ENCODE data around the gene RAB10.
"Not testable (repeated sequence)": the region's sequence is repeated elsewhere in the genome, so short reads cannot be mapped to it uniquely, and the experiment has no call there.

The RAB10 gene

DNA sequence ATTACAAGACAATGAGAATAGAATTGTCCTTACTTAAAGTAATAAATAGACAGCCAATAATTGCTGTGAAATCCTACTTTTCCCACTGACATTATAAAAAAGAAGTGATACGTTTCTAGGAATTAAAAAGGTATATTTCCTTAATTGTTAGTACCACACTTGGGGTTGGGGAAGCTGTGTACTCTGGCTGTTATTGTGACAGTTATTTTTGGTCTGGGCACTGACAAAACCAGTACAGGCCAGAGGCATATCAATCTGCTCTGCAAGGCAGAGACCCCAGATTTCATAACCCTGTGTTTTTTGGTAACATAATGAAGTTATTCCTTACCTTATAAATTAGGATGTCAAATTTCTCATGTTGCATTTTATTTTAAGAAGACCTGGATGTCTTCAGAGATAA, 66.5 kb downstream of the RAB10 start:
- no peak for DNase-seq

DNA sequence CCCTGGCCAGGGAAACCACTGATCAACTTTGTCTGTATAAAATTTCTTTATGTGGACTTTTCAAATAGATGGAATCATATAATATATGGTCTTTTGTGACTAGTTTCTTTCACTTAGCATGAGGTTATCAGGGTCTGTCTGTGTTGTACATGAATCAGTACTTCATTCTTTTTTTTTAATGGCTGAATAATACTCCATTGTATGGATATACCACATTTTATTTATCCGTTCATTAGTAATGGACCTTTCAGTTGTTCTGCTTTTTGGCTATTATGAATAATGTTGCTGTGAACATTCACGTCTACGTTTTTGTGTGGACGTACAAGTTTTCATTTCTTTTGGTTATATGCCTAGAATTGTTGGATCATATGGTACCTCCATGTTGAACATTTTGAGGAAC, 69.9 kb downstream of the RAB10 start:
- DNase-seq, result no peak

DNA sequence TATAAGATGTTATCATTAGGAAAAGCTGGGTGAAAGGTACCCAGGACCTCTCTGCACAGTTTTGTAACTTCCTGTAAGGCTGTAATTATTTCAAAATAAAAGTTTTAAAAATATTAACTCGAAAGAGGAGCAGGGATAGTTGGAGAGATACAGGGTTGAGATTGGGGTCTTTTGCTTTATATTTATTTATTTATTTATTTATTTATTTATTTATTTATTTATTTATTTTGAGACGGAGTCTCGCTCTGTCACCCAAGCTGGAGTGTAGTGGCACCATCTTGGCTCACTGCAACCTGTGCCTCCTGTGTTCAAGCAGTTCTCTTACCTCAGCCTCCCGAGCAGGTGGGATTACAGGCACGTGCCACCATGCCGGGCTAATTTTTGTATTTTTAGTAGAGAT, 74.8 kb downstream of the RAB10 start:
- not testable (repeated sequence) for DNase-seq

DNA sequence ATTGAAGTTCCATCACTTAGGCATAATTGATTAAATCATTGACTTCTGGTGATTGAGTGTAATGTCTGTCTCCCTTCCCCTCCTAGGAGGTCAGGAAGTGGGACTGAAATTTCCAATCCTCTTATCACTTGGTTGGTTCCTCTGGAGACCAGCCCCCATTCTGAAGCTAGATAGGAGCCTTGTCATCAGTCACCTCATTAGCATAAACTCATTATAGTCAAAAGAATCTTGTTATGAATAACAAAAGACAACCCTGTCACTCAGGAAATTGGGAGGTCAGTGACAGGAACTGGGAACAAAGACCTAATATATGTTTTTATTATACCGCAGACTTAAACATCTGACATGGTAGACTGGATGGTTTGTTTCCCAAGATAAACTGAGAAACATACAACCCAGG, 78.3 kb downstream of the RAB10 start:
- DNase-seq, result no peak

DNA sequence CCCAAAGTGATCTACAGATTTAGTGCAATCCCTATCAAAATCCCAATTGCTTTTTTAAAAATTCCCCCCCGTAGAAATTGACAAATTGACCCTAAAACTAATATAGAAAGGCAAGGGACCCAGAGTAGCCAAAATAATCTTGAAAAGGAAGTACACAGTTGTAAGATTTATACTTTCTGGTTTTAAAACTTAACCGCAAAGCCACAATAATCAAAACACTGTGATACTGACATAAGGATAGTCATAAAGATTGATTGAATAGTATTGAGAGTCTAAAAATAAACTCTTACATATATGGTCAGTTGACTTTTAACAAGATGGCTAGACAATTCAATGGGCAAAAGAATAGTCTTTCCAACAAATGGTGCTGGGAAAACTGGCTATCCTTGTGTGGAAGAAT, 80.3 kb downstream of the RAB10 start:
- no peak for DNase-seq

DNA sequence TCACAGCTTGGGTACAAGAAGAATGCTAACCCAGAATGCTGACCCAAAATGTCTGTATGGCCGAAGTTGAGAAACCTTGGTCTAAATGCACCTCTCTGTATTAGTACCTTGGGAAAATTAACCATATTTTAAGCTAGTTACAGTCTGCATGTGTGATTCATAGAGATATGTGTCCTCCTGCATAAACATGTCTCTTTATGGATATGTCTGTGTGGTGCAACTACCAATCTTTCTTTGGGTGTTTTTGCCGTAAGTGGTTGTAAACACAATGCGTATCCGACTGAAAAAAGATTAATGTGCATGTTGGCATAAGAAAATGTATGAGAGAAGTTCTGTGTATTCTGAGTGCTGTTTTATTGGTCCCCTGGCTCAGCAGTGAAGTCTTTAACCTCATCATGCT, 84.8 kb downstream of the RAB10 start:
- no peak for DNase-seq

DNA sequence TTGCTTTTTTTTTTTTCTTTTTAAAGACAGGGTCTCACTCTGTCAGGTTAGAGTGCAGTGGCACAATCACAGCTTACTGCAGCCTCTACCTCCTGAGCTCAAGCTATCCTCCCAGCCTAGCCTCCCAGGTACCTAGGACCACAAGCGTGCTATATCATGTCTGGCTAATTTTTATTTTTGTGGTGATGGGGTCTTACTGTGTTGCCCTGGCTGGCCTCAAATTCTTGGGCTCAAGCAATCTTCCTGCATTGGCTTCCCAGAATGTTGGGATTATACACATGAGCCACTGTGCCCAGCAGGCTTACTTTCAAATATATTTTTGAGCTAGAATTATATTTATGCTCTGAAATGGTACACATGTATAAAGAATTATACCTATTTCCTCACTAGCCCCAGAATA, 85.6 kb downstream of the RAB10 start:
- no peak for DNase-seq

DNA sequence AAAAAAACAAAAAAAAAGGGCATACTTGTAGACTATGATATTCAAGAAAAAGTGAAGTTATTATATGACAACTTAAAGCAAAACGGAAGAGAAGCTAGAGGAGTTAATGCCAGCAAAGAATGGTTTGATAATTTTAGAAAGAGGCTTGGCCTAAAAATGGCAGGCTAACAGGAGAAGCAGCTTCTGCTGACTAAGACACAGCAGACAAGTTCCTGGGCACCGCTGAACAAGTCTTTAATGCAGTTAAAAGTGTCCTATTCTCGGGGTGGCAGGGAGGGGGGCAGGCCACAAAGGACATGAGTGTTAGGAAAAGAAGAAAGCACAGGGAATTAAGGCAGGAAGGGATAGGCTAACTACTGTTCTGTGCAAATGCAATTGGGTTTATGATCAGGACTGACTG, 88.7 kb downstream of the RAB10 start:
- no peak for DNase-seq

DNA sequence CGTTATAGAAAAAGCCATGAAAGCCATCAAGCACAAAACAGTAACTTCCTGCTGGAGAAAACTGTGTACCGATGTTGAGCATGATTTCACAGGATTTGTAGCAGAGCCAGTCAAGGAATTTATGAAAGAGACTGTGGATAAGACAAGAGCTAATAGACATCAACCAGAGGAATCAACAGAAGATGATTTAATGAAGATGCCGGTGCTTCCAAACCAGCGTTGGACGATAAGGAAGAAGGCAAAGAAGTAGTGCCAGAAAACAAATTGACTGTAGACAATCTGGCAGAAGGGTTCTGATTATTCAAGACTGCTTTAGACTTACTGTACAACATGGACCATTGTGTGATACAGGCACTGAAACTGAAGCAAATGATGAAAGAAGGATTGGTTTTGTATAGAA, 89.5 kb downstream of the RAB10 start:
- no peak for DNase-seq

DNA sequence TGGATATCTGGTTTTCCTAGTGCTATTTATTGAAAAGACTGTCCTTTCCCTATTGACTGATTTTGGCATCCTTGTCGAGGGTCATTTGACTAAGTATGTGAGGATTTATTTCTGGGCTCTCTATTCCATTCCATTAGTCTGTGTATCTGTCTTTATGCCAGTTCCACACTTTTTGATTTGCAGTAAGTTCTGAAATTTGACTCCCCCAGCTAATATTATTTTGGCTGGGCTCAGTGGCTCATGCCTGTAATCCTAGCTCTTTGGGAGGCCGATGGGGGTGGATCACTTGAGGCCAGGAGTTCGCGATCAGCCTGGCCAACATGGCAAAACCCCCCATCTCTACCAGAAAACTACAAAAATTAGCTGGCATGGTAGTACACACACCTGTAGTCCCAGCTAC, 92.2 kb downstream of the RAB10 start:
- no peak for DNase-seq

DNA sequence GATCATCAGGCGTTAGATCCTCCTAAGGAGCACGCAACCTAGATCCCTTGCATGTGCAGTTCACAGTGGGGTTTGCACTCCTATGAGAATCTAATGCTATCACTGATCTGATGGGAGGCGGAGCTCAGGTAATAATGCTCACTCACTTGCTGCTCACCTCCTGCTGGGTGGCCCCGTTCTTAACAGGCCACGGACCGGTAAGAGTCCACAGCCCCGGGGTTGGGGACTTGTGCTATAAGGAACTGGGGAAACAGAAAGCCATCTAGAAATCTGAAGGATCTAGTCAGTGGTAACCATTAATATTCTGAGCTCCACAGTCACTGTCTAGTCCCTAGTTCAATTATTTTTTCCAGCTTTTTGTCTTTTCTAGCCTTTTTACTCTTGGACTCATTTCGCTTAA, 94.3 kb downstream of the RAB10 start:
- DNase-seq, result no peak

DNA sequence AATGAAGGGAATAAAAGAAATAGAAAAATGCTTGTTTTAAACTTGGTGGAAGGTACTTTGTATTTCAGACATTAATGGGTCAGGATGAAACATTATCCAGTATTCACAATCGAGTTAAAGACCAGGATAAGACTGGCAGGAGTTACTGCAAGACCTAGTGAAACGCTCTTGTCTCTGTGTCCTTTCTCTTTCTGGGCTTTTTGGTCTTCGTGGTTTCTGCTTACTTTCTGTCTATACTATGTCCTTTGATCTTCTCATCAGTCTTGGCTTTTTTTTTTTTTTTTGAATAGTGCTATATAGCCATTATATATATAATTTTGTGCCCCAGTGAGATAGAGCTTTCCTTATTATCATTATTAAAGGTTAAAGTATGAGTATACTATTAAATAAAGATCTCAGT, 96.9 kb downstream of the RAB10 start:
- no peak for DNase-seq

DNA sequence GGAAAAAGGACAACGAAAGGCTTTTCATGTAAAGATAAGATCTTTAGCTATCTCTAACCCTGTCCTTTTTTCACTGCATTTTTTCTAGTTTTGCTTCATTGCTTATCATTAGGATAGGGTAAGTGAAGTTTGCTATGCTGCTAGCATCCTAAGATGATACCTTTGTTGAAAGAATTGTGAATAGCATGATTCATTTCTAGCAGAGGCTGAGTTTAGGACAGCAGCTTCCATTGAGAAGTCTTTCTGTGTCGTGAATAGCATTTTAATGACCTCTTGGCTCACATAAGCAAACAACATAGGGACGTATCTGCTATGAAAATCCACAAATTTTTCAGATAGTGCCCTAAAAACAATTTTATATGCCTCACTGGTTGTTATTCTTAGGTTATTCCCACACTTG, 102.6 kb downstream of the RAB10 start:
- no peak for DNase-seq

DNA sequence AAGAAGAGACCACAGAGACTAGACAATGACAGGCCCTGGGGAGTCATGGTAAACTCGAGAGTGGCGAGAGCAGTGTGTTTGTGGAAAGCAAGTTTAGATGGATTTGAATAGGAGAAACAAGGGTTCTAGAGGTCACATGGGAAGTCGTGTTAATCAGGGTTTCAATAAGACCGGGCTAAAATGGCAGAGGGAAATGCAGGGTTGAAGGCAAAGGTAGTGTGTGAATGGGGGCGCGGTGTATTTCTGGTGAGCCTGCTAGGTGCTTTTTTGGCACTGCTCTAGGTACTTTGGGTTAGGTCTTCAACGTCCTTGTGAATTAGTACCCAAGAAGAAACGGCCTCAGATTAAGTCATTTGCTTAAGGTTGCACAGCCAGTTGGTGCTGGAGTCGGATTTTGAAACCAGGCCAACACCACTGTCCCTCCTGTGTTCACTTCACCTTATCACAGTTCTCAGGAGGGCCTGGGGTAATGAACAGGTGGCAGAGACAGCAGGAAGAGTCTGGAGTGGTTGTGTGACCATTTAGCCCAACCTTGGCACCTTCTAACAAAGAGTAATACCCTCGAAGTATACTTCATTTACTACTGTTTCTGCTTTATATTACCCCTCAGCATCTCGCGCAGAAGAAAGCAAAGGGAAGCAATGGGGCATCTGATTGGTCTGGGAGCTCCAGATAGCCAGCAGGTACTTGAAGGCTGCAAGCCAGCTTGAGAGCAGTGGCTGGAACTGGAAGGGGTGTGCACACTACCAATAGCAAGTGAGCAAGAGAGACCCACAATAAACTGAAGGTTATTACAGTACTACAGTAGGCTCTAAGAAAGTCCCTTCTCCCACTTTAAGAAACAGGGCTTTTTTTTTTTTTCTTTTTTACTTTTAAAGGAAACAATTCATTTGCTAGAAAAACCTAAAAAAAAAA, 105.6 kb downstream of the RAB10 start:
- no peak for DNase-seq

DNA sequence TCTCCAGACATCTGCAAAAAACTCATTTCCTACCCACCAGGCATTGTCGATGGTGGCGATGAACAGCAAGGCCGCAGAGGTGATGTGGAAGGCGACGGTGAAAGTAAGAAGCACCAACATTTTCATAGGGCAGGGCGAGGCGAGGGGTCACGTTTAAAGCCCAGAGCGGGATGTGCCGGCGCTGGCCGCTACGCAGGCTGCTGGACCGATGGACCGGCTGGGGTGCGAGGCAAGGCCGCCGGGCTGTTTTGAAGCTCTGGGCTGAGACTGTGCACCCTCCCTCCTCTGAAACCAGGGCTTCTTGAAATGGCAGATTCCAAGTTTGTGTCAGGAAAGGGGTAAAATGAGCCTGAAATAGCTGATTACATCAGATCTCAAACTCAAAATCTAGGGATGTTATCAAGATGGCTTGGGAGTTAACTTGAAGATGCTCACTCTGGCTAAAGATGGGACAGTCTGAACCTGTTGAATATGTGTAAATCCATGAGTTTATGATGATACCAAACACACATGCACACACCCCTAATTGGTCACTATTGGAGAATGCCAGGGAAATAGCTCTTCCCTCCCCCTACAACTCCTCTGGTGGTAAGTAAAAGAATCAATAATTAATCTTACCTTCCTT, 107.4 kb downstream of the RAB10 start:
- no peak for DNase-seq

DNA sequence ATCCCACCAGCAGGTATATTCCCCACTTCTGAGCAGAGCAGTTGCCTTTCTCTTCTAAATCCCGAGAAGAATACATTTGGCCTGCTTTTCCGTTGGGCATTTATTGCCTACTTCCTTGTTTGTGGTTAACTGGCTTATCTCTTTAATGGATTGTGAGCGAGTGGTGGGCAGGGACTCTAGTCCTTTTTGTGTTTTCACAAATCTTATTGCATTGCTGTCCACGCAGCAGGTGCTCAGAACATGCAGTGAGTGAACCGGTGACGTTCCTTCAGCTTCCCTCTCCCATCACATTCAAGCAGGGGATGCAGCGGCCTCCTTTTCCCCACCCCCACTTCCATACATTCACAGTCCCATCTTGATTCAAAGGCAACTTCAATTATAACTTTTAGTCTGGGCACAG, 110.1 kb downstream of the RAB10 start:
- DNase-seq, result no peak

DNA sequence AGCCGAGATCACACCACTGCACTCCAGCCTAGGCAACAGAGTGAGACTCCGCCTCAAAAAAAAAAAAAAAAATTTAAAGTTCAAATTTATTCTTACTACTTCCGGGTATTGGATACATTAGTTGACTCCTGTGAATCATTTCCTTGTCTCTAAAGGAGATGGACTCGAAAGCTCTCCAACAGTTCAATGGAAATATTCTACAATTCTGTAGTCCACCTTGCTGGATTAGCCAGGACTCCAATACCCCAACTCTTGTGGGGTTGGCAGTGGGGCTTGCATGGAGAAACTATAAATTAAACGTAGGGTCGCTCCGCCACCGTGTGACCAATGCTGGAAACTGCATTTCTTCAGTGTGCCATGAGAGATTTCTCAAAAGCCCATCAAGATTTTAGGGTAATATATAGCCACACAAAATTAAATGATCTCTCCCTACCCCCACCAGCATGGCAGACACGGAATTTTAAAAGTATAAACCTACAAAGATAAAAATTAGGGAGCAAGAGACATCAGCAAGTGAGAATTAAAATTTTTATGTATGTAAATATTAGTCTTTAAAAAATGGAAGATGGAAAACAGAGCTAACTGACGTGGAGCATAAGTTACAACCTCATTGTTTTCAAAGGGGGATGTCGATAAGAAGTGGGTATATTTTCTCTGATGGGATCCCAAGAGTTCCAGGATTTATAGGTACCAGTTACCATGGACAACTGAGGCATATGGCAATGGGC, 111.2 kb downstream of the RAB10 start:
- peak; percentile 42 for DNase-seq

DNA sequence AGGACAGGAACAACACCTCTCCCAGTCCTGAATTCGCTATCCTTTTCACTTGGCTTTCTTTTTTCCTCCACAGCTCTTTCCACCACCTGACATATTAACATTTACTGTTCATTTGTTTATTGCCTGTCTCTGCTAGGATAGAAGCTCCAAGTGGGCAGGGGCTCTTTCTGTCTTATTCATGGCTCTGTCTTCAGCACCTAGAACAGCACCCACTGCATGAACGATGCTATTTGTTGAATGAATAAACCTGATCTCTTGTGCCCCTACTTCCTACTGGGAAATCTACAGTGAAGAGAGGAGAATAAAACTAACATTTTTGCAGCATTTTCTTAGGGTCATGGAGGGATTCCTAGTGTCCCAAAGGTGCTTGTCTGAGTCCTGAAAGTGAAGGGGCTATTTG, 114.6 kb downstream of the RAB10 start:
- no peak for DNase-seq

DNA sequence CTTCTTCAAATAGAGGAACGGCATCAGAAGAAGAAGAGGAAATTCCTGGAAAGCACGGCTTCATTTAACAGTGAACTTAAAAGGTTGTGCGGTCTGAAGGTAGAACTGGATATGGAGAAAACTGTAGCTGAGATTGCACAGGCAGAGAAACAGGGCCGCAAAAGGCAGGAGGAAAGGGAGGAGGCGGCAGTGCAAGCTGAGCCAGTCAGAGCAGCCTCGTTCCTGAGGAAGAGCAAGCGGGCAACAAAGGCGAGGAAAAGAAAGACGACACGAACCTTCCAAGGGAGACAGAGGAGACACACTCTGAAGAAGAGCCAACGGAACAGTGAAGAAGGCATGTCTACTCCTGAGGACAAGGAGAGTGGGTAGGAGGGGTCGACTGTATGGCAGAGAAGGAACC, 116.4 kb downstream of the RAB10 start:
- no peak for DNase-seq

DNA sequence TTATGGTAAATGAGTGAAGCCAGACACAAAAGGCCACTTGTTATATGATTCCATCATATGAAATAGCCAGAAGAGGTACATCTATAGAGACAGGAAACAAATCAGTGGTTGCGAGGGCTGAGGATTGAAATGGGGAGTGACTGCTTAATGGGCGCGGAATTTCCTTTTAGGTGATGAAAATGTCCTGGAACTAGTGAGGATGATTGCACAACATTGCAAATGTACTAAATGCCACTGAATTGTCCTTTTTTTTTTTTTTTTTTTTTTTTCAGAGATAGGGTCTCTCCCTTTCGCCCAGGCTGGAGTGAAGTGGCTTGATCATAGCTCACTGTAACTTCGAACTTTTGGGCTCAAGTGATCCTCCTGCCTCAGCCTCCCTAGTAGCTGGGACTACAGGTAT, 123.7 kb downstream of the RAB10 start:
- DNase-seq, result no peak

DNA sequence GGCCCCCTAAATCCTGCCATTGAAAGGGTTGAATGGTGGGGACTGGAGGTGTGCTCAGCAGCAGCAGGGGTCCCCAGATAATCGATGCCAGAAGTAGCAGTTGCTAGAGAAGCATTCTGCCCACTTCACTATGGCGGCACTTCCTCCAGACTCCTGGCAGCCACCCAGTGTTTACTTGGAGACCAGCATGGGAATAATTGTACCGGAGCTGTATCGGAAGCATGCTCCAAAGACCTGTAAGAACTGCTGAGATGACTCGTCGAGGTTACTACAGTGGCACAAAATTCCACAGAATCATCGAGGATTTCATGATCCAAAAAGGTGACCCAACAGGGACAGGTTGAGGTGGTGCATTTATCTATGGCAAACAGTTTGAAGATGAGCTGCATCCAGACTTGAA, 128.0 kb downstream of the RAB10 start:
- DNase-seq, result no peak

DNA sequence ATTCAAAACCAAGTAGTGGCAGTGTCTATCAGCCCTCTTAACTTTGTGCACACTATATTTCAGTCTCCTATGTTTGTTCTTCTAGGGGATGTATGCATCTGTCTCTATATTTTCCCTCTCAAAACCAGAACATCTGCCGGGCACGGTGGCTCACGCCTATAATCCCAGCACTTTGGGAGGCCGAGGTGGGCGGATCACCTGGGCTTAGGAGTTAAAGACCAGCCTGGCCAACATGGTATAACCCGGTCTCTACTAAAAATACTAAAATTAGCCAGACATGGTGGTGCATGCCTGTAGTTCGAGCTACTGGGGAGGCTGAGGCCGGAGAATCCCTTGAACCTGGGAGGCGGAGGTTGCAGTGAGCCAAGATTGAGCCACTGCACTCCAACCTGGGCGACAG, 129.1 kb downstream of the RAB10 start:
- no peak for DNase-seq

DNA sequence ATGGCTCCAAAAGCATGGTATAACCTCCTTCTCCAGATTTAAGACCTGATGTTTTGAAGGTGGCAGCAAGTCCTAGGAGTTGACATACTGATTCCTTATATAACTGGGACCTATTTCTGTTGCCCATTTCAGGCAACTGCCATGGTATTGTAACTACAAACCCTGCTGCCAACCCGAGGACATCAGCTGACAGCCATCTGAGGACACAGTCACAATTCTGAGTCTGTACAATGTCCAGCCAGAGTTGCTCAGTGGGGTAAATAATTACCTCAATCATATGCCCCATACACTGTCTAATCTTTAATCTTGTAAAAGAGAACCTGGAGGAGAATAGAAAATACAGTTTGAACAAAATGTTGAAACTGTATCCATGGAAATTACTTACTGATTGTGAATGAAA, 130.3 kb downstream of the RAB10 start:
- DNase-seq, result no peak

DNA sequence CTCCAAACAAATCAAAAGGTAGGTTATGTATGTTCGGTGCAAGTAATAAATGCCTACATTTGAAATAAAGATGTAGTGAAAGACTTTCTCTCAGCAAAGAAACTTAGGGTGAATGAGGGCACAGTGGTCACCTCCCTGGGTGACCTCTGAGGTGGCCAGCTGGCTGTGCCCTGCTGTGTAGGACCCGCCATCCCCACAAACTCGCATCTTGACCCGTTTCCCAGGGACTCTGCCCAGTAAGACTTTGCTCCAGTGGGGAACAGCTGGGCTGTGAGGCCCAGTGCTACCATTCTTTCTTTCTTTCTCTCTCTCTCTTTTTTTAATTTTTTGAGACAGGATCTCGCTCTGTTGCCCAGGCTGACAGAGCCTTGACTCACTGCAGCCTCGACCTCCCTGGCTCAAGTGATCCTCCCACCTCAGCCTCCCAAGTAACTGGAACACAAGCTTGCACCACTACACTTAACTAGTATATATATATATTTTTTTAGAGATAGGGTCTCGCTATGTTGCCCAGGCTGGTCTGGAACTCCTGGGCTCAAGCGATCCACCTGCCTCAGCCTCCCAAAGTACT, 130.8 kb downstream of the RAB10 start:
- no peak for DNase-seq

All from fibroblast of skin of right quadriceps (primary cell).